ENCODE results near the gene TRPV4.

Gene TRPV4

DNA sequence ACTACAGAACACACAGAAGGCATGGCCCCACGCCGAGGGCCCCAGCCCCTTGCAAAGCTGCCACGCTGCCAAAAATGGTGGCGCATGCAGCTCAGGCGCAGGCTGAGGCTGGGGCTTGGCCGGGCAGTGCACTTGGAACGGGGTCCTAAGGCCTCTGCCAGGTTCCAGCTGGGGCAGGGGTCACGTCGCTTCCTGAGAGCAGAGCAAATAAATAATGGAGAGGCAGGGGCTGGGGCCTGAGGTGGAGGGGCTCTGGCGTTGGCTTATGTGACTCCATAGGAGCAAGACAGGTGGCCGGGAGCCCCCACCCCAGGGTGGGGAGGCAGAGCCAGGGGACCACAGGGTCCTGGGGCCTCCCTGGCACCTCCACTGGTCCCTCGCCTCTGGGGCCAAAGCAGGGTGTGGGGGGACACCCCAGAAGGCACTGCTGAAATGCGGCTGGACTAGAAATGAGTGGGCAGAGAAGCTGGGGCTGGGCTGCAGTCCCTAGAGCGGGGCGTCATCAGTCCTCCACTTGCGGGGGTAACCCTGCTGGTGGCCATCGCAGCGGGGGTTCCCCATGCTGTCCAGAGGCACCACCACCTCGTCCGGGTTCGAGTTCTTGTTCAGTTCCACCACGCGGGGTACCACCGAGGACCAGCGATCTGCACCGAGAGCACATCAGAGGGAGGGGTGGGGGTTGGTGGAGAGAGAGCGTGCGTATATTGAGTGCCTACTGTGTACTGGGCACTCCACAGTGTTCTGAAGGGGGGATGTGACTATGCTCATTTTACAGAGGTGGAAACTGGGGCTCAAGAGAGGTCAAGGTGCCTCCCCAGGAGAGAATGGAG is 49.8 kb downstream of the TRPV4 start:
- no peak for FAIRE-seq
- DNase-seq (ENCODE audit: extremely low spot score, insufficient read length, low read depth): no peak

DNA sequence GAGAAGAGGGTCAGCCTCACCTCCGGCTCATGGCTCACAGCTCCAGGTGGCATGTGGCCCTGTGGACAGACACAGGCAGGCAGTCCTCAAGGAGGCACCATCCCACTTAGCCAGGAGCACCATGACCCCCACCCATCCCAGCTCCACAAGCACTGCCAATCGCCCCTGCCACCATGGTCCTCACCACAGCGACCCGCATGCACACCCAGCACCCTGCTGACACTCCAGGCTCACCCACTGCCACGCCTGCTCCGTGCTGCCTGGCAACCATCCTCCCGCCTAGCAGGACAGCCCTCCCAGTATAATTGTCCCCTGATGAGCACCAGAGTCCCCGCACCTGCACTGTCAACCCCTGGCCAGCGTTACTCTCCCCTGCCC is 50.9 kb downstream of the TRPV4 start:
- FAIRE-seq: no peak
- no peak for DNase-seq (ENCODE audit: extremely low spot score, insufficient read length, low read depth)

DNA sequence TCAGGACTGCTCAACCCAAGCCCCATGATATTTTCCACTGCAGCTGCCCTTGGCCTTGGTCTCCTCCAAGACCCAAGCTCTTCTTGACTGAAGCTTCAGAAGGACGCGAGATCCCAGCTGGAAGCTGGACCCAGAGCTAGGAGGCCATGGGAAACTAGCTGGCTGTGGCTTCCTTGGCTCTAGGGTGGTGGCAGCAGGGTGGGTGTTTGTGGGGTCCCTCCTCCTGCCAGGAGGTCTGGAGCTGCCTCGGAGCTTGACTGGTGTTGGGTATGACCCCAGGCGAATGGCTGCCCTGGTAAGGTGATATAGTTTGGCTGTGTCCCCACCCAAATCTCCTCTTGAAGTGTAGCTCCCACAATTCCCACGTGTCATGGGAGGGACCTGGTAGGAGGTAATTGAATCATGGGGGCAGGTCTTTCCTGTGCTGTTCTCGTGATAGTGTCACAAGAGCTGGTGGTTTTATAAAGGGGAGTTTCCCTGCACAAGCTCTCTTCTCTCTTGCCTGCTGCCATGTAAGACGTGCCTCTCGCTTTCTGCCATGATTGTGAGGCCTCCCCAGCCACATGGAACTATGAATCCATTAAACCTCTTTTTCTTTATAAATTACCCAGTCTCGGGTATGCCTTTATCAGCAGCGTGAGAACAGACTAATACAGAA is 51.4 kb downstream of the TRPV4 start:
- no peak for FAIRE-seq

DNA sequence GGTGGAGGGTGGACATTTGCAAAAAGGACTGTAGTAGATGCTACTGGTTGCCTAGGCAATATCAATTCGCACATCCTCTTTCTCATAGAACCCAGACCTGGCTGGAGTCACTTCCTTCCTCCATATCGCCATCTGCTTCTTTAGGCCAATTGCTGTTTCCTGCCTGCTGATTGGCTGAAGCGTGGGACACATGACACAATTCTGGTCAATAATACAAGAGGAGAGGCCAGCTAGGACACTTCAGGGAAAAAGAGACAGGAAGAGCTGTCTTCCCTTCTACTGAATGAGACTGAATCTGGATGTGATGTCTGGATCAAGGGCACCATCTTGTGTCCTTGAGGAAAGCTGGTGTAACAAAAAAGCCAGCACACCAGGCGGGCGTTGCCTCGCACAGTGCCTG is 53.8 kb downstream of the TRPV4 start:
- FAIRE-seq (no peak), DNase-seq (ENCODE audit: extremely low spot score, insufficient read length, low read depth) (no peak)

More for the DNA sequence above, 51.4 kb downstream of the TRPV4 start:
- no peak for DNase-seq (ENCODE audit: extremely low spot score, insufficient read length, low read depth)

DNA sequence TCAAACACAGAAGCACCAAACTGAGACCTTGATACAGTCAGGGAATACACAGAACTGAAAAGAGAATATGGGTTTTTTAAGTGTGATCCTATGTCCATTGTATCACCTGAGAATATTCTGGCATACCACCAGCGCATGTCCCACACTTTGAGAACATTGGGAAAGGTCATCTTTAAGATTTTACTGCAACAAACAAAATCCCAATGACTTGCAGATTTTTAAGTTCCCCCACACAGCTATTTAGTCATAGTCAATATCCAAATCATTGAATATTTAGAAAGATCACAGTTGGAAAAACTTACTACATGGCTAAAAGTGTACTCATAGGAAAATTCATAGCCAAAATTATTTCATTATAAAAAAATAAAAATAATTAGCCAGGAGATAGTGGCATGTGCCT is 54.5 kb downstream of the TRPV4 start:
- FAIRE-seq: no peak
- DNase-seq (ENCODE audit: extremely low spot score, insufficient read length, low read depth): no peak

DNA sequence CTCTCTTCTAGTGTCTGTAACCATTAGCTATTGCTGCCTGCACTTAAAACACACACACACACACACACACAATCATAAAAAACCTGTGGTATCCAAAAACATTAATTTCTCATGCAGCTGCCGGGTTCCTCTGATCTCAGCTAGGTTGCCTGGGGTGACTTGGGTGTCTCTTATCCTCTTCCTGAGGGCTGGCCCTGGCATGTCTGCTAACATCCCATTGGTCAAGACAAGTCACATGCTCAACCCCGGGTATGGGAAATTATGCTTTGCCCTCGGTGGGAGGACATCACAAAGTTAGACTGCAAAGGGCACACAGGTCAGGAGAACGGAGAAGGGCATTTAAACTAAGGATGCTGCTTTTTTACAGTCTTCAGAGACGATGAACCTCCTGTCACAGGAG is 55.7 kb downstream of the TRPV4 start:
- FAIRE-seq (peak; percentile 18), DNase-seq (ENCODE audit: extremely low spot score, insufficient read length, low read depth) (peak; percentile 33)

DNA sequence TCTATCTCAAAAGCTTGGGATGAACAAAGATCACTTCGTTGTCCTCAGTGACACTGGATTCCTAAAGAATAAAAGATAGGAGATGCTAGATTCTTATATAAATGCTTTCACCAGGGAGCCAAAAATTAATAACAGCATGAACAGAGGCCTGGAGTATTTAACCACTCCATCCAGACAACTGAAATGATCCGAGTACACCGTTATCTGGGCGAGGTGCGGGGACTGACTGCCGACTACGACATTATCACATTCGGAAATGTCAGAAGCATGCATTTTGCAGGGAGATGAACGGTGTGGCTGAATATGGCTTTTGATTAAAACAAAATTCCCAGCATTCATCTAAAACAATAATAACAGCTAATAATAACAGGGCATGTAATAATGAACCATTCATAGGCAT is 56.6 kb downstream of the TRPV4 start:
- DNase-seq (ENCODE audit: extremely low spot score, insufficient read length, low read depth) (no peak), FAIRE-seq (no peak)

DNA sequence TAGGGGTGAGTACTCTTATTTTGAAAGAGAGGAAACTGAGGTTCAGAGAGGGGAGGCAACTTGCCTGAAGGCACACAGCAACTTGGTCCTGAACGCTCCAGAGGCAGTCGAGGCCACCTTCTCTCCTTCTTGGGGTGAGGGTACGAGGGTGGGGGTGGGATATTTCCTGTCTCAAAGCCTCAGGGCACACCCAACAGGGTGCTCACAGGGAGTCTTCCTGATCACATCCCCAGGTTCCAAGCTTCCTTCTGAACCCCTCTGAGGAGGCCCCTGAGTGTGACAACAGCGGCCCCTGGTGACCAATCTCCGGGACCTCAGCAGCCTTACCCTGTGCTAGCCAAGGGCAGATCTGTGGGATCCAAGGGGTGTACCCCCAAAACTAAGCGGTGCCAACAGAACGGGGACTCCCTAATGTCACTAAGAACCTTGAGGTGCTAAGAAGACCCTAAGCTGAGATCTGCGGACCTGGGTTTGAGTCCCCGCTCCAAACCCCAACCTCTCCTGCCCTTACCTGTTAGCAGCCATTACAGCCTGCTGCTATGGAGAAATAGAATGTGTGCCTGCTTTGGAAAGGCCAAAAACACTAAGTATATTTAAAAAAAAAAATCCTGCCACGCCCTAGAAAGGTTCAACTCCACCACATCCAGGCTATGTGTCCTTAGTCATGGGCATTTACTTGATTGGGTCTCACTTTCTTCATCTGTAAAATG is 57.9 kb downstream of the TRPV4 start:
- FAIRE-seq (peak; percentile 65), DNase-seq (ENCODE audit: extremely low spot score, insufficient read length, low read depth) (peak; percentile 60)

DNA sequence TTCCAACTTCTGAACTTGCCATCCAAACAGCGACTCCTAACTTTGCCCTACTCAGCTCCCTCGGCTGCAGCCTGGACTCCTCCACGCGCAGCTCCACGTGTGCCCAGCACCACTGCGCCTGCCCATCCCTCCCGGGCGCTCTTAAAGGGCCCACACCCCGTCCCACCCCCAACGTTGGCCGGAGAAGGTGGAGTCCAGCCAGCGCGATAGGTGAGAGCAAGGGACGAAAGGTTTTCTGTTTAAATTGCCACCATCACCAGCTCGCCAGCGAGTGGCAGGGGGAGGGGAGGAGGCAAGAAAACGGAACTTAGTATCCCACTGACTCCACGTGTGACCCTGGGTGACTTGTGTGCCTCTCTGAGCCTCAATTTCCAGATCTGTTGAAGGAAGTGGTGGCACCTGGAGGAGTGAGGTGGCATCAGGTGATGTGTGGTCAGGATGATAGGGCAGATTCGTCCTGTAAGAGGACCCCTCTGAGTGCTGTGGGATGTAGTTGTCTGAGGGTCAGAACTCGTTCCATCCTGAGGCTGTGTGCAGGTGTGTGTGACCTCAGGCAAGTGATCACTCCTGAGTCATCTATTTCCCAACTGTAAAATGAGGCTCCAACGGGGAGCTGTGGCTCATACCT is 59.7 kb downstream of the TRPV4 start:
- FAIRE-seq (no peak), DNase-seq (ENCODE audit: extremely low spot score, insufficient read length, low read depth) (no peak)

DNA sequence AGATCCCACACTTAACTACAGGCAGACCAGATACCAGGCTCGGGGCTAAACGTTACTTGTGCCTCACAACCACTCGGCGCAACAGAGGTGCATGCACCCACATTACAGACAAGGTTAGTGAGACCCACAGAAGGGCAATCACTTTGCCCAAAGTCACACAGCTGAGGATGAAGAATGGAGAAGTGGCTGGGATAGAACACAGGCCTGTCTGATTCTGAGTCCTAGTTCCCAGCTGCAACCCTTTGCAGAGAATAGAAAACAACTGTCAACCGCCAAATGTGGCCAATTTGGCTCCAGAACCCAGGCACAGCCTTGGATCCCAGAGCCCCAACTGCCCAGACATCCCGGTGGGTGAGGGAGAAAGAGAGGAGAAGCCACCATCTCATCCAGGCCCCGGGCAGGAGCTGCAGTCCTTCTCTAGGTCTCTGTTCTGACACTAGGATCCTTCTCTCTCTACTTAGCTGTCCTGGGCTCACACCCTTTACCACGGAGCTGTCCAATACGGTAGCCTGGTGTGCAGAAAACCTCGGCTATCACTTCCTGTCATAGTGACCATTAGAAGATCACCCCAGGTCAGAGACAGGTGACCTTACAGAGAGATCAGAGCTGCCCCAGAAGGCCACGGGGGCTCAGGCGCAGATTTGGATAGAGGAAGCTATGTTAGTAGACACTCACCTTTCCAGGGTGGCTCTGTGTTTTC is 60.4 kb downstream of the TRPV4 start:
- no peak for FAIRE-seq
- DNase-seq (ENCODE audit: extremely low spot score, insufficient read length, low read depth): no peak

DNA sequence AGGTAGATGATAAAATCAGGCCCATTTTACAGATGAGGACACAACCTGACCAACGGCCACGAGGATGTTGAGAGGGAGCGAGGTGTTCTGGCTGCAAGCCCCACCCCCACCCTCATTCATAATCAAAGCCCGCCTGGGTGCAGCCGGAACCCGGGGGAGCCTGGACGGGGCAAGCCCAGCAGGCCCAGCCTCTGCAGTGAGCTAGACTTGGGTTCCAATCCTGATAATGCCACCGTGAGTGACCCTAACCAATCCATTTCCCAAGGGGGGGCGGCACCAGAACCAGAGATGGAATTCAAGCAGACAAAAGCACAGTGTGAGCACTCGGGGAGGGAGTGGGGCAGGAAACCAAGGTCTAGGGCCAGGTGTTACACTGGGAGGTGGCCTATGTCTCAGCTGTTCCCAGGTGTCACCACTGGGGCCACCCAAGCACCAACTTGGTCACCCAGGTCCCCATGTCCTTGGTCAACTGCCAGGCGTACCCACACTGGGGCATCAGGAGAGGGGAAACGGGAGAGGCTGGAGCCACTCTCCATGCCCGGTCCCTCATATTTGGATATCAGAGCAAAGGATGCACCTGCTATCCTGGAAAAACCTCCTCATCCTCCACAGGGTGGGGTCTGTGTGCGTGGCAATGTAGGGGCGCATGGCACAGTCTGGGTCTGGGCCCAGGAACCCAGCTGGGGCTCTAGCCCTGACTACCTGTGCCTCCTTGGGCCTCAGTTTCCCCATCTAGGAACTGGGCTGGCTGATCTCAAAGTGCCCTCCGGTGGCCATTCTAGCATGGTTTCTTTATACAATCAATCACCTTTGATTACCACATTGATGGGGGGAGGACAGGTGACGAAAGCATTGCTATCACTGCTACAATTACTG is 61.2 kb downstream of the TRPV4 start:
- DNase-seq (ENCODE audit: extremely low spot score, insufficient read length, low read depth) (no peak), FAIRE-seq (no peak)

DNA sequence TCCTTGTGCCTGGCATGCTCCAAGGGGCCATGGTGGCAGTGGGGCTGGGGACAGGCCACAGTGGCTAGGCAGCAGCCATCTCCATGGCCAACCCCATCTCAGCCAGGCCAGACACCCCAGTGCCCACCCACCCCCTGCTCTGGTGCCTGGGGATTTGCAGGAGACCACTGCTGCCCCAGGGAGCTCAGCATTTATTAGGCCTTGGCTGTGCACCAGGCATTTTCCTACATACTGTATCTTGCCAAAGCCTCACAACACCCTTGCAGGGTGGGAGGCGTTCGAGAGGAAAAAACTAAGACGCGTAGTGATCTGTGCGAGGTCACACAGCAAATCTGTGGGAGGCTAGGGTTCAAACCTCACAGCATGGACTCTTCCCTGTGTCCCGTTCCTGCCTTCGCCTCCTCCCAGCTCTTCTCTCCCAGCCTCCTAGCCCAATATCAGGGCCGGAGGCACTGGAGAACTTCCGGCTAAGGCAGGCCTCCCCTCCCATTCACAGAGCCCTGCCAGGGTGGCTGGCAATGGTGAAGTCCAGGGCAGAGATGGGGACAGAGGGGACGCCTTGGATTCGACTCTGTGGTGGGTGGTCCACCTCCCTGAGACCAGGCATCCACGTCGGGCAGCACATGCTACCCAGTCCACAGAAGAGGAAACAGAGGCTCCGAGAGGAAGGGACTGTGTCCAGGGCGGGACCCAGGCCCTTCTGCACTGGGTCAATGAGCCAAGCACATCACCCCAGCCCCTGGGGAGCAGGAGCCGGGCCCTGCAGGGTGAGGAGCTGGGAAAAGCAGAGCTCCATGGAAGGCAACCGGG is 62.1 kb downstream of the TRPV4 start:
- FAIRE-seq (no peak), DNase-seq (ENCODE audit: extremely low spot score, insufficient read length, low read depth) (no peak)

DNA sequence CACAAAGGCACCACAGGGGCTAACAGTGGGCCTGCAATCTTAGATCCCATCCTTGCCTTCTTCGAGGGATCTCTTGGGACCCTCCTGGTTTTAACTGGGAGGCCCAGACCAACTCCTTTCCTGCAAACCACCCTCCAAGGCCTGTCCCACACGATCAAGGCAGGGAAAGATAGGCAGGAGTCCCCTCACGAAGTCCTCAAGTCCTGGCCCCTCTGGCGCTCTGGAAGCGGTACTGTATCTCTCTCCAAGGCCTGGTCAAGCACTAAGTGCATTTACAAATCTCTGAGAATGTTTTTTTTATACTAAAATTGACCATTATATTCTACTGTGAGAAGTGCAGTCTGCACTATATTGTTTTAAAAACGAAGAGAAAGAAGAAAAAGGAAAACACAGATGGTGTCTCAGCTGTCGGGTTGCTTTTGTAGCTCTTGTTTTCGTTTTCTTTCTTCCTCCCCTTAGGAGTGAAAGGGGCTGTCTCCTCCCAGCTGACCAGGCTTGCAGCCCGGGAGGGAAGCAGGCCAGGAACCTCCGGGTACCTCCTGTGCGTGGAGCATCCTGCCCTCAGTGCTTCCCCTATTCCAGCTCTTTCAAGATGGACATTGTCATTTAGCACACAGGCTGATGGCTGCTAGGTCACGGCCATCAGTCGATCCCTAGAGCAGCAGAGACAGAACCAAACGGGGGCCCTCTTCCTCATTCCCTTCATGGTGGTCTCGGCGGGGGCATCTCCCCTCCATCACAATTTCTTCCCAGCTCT is 62.9 kb downstream of the TRPV4 start:
- DNase-seq (ENCODE audit: extremely low spot score, insufficient read length, low read depth) (no peak), FAIRE-seq (no peak)

DNA sequence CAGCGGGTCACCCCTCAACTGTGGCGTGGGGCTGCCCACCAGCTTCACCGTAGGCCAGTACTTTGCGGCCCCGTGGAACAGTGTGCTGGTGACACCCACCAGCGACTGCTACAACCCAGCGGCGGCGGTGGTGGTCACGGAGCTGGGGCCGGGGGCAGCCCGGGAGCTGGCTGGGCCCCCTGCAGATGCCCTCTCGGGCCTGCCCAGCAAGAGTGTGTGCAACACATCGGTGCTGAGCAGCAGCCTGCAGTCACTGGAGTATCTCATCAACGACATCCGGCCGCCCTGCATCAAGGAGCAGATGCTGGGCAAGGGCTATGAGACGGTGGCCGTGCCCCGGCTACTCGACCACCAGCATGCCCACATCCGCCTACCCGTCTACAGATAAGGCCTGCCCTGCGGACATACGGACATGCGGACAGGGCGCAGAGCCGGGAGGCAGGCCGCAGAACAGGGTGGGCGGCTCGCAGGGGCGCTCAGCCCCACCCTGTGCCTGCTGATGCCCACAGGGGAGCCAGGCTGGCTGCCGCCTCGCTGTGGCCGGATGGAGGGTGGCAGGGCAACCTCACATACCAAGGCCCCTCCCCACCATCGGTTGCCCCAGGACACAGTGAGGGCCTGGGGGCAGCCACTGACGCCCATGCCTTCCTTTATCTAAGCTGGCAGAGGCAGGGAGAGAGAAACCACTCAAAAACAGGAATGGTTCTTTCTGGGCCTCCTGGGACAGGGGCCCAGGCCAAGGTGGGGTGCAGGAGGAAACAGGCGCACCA is 64.1 kb downstream of the TRPV4 start:
- DNase-seq (ENCODE audit: extremely low spot score, insufficient read length, low read depth) (no peak), FAIRE-seq (no peak)

DNA sequence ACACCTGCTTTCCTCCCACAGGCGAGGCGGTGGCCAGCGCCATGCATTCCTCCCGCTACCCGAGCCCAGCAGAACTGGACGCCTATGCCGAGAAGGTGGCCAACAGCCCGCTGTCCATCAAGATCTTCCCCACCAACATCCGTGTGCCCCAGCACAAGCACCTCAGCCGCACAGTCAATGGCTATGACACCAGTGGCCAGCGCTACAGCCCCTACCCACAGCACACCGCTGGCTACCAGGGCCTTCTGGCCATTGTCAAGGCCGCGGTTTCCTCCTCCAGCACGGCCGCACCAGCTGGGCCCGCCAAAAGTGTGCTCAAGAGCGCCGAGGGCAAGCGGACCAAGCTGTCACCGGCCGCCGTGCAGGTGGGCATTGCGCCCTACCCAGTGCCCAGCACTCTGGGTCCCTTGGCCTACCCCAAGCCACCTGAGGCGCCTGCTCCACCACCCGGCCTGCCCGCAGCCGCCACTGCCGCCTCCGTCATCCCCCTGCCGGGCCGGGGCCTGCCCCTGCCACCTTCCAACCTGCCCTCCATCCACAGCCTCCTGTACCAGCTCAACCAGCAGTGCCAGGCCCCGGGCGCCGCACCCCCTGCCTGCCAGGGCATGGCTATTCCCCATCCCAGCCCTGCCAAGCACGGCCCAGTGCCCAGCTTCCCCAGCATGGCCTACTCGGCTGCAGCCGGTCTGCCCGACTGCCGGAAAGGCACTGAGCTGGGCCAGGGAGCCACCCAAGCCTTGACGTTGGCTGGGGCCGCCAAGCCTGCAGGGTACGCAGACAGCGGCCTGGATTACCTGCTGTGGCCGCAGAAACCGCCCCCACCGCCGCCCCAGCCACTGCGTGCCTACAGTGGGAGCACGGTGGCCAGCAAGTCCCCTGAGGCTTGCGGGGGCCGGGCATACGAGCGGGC is 65.0 kb downstream of the TRPV4 start:
- FAIRE-seq (no peak), DNase-seq (ENCODE audit: extremely low spot score, insufficient read length, low read depth) (no peak)

DNA sequence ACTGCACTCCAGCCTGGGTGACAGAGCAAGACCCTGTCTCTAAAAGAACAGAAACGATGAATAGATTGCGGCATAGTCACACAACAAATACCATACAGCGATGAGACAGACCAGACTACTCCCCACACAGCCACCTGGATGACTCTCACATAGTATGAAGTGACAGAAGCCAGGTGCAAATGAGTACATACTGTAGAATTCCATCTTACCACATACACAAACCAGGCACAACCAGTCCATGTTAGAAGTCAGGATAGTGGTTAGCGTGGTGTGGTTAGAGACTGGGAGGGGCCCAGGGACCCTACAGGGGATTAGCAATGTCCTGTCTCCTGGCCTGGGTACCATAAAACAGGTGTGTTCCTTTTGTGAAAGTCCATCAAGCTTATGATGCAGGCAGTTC is 65.7 kb downstream of the TRPV4 start:
- FAIRE-seq (no peak), DNase-seq (ENCODE audit: extremely low spot score, insufficient read length, low read depth) (no peak)
